Cardiac muscle cell (in vitro differentiated cells and primary cell): Measurements from ENCODE around the gene TP53I3. TPM values are rescaled to one million over a fixed set of nuclear protein-coding genes. Genes with fewer than 3 reads are reported as not detected.

Experiments
- DNase-seq, 2 donors: peaks; one replicate each; pipeline versions ENCODE4 v3.0.0 to v3.0.0-alpha.2; 2010 to 2017; ENCODE audit warnings: low read depth in 1 of 2, low spot score in 1 of 2
- H3K27ac ChIP-seq: fragments of 200-600 bp; sonication (generic); 2 replicates; pipeline ENCODE4 v1.5.1; 2016
- H3K27me3 ChIP-seq: fragments of 200-600 bp; sonication (generic); 2 replicates; pipeline ENCODE4 v1.6.0; 2016; ENCODE audit warnings: control low read depth
- H3K36me3 ChIP-seq: fragments of 200-600 bp; sonication (generic); 2 replicates; pipeline ENCODE4 v1.5.1; 2016; ENCODE audit warnings: control low read depth
- H3K4me1 ChIP-seq: fragments of 200-600 bp; sonication (generic); 2 replicates; pipeline ENCODE4 v1.8.1; 2017; ENCODE audit warnings: low read depth, mild to moderate bottlenecking, mixed run types
- H3K4me3 ChIP-seq: fragments of 200-600 bp; sonication (generic); 2 replicates; pipeline ENCODE4 v1.5.1; 2016; ENCODE audit warnings: mild to moderate bottlenecking
- H3K9me3 ChIP-seq: fragments of 200-600 bp; sonication (generic); 2 replicates; pipeline ENCODE4 v1.5.1; 2017; ENCODE audit warnings: low read depth, mild to moderate bottlenecking, control low read depth
- CTCF ChIP-seq: IDR thresholded peaks from 2 replicates; pipeline ENCODE4 v1.5.1; 2012; ENCODE audit warnings: low read depth, mild to moderate bottlenecking, low read length
- polyA plus RNA-seq: library from polyadenylated mRNA; unstranded; fragments of >200 nt; fragmentation: Nextera tagmentation; extraction: Ambion mirVana; gene quantifications from 2 replicates; pipeline ENCODE4 v1.2.1, GENCODE V29; 2016
- total RNA-seq: library from RNA; depleted of rRNA; stranded (reverse); fragments of >200 nt; gene quantifications from 2 replicates; pipeline ENCODE4 v1.2.3, GENCODE V29; 2016

Gene TP53I3
- total and polyA plus RNA-seq, 2 experiments from 2014 or later = 25.4 to 70.2 TPM

- DNase-seq = no peak
- peak overlapping the region; percentile 84 for H3K27ac ChIP-seq
- no peaks in the 10 kb centered on the region for H3K9me3 ChIP-seq
- H3K27me3 ChIP-seq = no peaks in the 10 kb centered on the region
- TF ChIP-seq CTCF = no peak
- peak overlapping the region; percentile 45 for H3K4me3 ChIP-seq
- peaks cover 4% of the 10 kb centered on the region for H3K4me1 ChIP-seq
- peaks cover 3% of the 10 kb centered on the region for H3K36me3 ChIP-seq
Observed at GRCh38 chr2:24082787-24083566, 1.7 kb downstream of the TP53I3 start.

- Histone ChIP-seq H3K4me3 (no peak overlapping the region), H3K9me3 (no peaks in the 10 kb centered on the region), H3K36me3 (peaks cover 3% of the 10 kb centered on the region), H3K27ac (no peak overlapping the region), H3K4me1 (peaks cover 4% of the 10 kb centered on the region), H3K27me3 (no peaks in the 10 kb centered on the region)
- TF ChIP-seq CTCF = no peak
- no peak for DNase-seq
Observed at GRCh38 chr2:24080701-24081100, 3.9 kb downstream of the TP53I3 start.

- H3K27ac ChIP-seq = no peak overlapping the region
- H3K4me1 ChIP-seq = no peaks in the 10 kb centered on the region
- H3K9me3 ChIP-seq = no peaks in the 10 kb centered on the region
- DNase-seq = no peak
- TF ChIP-seq CTCF = no peak
- H3K4me3 ChIP-seq = no peak overlapping the region
- no peaks in the 10 kb centered on the region for H3K27me3 ChIP-seq
- peaks cover 10% of the 10 kb centered on the region for H3K36me3 ChIP-seq
Observed at GRCh38 chr2:24077879-24078278, 6.8 kb downstream of the TP53I3 start.

- peak overlapping the region; percentile 32 for H3K27ac ChIP-seq
- no peaks in the 10 kb centered on the region for H3K9me3 ChIP-seq
- peaks cover 10% of the 10 kb centered on the region for H3K36me3 ChIP-seq
- TF ChIP-seq CTCF = no peak
- no peak for DNase-seq
- H3K4me1 ChIP-seq = no peaks in the 10 kb centered on the region
- H3K27me3 ChIP-seq = no peaks in the 10 kb centered on the region
- H3K4me3 ChIP-seq = peak overlapping the region; percentile 72
Observed at GRCh38 chr2:24077535-24077877, 7.1 kb downstream of the TP53I3 start.

GRCh38 chr2:24076849-24077534 lies 7.6 kb downstream of the TP53I3 start:
- H3K4me1 ChIP-seq = no peaks in the 10 kb centered on the region
- H3K36me3 ChIP-seq = peaks cover 12% of the 10 kb centered on the region
- TF ChIP-seq CTCF = no peak
- DNase-seq = peak; percentile 24 to 27
- peak overlapping the region; percentile 32 for H3K27ac ChIP-seq
- peak overlapping the region; percentile 72 for H3K4me3 ChIP-seq
- no peaks in the 10 kb centered on the region for H3K9me3 ChIP-seq
- H3K27me3 ChIP-seq = no peaks in the 10 kb centered on the region
